ENCODE measurements around the gene SLC24A4. TPM values are rescaled to one million over a fixed set of nuclear protein-coding genes. Genes with fewer than 3 reads are reported as not detected.
A peak's percentile ranks its signal among the peaks of the same experiment; 100 is the strongest.

SLC24A4 gene
- total RNA-seq, 1 donor from 2014 or later = 0.41 TPM

GRCh38 chr14:92451755-92452154, 128.8 kb downstream of the SLC24A4 start:
- DNase-seq (ENCODE audit: low spot score in 2 of 2) (no peak), FAIRE-seq (no peak)

DNA sequence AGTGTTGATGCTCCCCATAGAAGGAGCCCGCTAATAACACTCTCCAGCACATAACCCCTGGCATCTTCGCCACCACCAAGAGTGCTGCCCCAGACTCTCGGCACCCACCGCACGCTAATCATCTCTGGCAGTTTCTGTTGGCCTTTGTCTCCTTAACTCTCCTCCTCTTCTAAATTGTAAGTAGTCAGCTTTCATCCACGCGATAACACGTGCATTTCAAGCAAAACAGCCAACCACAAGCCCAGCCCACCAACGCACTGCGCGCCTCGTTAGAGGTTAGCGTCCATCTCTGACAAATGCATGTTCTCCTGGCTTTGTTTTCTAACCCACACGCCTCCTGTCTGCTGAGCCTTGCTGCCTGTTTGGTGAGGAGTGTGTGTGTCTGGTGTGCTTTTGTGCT, 129.5 kb downstream of the SLC24A4 start:
- no peak for DNase-seq (ENCODE audit: low spot score in 2 of 2)
- no peak for FAIRE-seq

- DNase-seq (ENCODE audit: low spot score in 2 of 2) = no peak
- no peak for FAIRE-seq
Measured at GRCh38 chr14:92453691-92454090, 130.7 kb downstream of the SLC24A4 start.

DNA sequence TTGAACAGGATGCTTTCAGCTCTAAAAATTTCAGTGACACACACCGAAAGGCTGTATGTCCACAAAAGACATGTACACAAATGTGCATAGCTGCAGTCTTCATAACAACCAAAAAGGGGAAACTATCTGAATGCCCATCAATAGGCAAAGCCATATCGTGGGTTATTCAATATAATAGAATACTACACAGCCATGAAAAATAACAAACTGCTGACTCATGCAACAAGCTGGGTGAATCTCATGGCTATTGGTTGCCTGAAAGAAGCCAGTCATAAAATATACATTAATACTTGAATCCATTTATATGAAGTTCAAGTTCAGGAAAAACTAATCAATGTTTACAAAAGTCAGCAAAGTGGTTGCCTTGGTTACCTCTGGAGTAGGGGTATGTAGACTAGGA, 132.3 kb downstream of the SLC24A4 start:
- DNase-seq (ENCODE audit: low spot score in 2 of 2) (no peak), FAIRE-seq (no peak)

GRCh38 chr14:92456215-92457015, 133.4 kb downstream of the SLC24A4 start:
- DNase-seq (ENCODE audit: low spot score in 2 of 2) (peak; percentile 16 to 46), FAIRE-seq (no peak)

GRCh38 chr14:92457016-92457565, 134.1 kb downstream of the SLC24A4 start:
- FAIRE-seq = no peak
- no peak for DNase-seq (ENCODE audit: low spot score in 2 of 2)

- FAIRE-seq = no peak
- no peak for DNase-seq (ENCODE audit: low spot score in 2 of 2)
Measured at GRCh38 chr14:92458136-92459029, 135.4 kb downstream of the SLC24A4 start.

DNA sequence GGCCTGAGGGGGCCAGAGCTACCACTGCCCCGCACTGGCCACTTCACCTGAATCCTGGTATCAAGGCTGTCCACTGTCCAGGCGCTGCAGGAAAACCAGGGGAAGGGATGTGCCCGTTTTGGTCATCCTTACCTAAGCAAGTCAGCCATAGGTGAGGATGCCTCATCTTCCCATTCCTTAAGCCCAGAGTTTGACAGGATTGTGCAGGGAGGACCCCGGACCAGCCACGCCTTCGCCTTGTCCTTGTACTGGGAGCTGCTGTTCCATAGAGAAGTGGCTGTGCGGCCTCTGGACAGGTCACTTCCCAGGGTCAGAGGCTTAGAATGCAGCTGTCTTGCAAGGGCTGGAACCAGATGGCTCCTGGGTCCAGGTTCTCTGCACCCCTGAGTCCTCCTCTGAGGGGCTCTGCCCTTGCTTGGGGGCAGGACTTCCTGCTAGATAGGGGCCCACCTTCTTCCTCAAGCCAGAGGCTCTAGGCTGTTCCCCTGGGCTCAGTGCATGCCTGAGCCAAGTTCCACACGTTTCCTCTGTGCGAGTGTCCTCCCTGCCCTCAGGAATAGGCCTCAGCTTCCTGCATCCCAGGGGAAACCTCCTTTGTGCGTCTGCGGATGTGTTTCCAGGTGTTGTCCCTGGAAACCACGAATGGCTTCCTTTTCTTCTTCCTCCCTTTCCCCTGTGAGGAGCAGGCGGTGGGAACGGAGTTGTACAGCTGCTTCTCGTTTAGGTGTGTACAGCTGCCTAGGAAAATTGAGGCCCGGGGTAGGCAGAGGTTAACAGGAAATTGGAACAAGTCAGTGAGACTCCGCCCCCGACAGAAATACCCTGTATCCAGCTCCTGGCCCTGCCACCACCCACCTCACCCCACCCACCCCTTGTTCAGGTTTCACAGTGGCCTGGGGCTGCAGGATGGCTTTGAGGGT, 136.3 kb downstream of the SLC24A4 start:
- FAIRE-seq (no peak), DNase-seq (ENCODE audit: low spot score in 2 of 2) (no peak)

DNA sequence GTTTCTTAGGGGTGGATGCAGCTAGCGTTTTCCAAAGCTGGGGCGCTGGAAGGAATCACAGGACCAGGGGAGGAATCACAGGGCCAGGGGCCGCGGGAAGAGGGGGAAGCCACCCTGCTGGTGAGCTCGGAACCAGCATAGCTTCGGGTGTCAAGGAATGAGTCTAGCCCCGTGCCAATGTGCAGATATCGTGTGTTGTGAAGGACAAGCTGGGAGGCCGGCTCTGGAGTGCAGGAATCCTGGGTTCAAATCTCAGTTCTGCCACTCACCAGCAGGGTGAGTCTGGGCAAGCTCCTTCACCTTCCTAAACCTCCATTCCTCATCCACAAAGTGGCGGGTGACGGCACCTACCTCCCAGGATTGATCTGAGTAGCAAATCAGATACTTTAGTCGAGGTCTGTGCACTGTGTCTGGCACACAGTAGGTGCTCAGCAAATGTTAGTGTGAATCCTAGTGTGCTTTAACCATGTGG, 137.0 kb downstream of the SLC24A4 start:
- DNase-seq (ENCODE audit: low spot score in 2 of 2) (no peak), FAIRE-seq (no peak)

DNA sequence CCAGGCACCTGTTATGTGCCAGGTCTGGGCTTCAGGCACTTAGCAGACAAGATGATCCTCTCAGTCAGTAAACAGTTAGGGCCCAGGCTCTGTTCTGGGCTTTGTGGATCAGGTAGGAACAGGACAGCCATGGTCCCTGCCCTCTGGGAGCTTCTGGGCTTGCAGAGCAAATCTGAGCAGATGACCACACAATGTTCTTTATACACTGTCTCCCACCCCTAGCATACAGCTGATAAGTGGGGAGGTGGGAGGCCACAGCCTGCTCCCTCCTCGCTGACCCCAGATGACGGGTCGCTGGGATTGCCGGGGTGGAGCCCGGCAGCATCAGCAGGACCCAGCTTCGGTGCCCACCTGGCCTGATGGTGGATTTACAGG, 137.6 kb downstream of the SLC24A4 start:
- no peak for DNase-seq (ENCODE audit: low spot score in 2 of 2)
- FAIRE-seq = no peak

- no peak for DNase-seq (ENCODE audit: low spot score in 2 of 2)
- FAIRE-seq = no peak
Measured at GRCh38 chr14:92460916-92461579, 138.1 kb downstream of the SLC24A4 start.

DNA sequence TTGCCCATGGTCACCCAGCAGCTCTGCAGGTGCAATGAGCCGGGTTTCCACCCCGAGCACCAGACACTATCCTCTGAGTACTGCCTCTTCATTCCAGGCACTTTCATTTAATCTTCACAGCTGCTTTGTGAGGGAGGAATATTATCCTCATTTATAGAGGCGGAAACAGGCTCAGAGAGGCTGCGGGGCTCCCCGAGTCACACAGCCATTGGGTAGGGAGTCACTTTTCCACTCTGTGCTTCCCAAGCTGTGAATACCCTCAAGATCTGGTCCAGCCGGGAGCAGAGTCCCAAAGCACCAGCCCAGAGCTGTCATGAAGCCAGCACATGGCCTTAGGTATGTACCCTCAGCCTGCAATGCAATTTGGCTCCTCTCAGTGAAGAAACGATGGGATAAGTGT, 138.9 kb downstream of the SLC24A4 start:
- no peak for FAIRE-seq

GRCh38 chr14:92462568-92462967, 139.6 kb downstream of the SLC24A4 start:
- no peak for DNase-seq (ENCODE audit: low spot score in 2 of 2)
- no peak for FAIRE-seq

More for the DNA sequence above, 138.9 kb downstream of the SLC24A4 start:
- DNase-seq (ENCODE audit: low spot score in 2 of 2) = no peak

DNA sequence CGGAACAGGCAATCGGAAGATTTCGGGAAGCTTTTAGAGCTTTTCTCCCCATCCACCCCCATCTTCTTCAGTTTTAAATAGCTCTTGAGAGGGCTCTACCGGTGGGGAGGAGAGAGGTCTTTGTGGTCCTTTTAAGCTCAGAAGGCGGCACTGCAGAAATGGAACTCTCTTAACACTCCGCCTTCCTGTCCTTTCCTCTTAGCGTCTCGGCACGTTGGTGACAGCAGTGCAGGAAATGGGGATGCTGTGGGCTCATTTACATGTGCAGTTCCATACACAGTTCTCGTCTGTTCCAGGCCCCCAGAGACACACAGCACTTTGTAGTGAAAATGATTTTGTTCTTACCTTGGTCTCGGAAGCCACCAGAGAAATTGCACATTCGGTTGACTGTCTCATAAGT, 140.2 kb downstream of the SLC24A4 start:
- FAIRE-seq (no peak), DNase-seq (ENCODE audit: low spot score in 2 of 2) (no peak)

DNA sequence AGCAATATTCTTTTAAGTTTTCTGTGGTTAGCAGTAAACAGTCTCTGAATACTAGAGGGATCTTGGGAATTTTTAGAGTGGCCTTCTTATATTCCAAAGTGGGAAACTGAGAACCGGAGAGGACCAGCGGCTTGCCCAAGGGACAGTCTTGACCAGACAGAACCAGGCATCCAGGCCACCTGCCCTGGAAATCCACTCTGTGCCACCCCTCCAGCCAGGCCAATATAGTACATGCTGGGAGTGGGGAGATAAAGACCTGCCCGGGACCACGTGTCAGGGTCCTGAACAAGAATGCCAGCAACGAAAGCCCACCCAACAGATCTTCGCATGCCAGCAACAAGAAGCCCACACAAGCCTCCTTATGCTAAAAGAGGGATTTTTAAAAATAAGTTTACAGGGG, 141.2 kb downstream of the SLC24A4 start:
- FAIRE-seq (no peak), DNase-seq (ENCODE audit: low spot score in 2 of 2) (no peak)

DNA sequence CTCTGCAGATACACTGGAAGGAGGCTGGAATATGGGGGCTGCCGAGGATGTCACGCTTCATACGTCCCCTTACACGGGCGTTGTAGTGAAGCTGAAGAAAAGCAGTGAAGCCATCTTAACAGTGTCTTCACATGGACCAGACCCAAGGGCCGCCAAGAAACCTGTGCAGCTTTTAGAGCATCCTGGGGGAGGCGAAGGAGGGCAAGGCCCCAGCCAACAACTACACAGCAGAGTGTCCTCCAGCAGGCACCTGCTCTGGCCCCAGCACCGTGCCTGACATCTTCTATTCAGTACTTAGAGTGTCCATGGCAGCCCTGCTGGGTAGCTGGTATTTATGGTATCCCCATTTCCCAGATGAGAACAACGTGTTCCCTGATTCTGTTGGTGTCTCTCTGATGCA, 141.8 kb downstream of the SLC24A4 start:
- DNase-seq (ENCODE audit: low spot score in 2 of 2) = no peak
- no peak for FAIRE-seq

- no peak for DNase-seq (ENCODE audit: low spot score in 2 of 2)
- FAIRE-seq = no peak
Measured at GRCh38 chr14:92465353-92466055, 142.5 kb downstream of the SLC24A4 start.

DNA sequence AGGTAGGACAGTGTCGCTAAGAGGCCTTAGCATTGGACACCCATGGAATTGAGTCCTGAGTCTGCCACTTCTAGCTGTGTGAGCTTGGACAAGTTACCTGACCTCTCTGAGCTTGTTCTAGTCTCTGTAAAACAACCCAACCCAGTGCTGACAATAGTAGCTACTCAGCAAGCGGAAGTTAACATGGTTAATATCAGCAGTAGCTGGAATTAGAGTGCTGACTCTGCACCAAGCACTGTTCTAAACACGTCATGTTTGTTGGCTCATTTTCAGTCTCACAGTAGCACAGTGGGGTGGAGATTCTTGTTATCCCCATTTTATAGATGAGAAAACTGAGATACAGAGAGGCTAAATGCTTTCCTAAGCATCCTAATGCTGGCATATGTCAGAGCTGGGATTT, 143.1 kb downstream of the SLC24A4 start:
- FAIRE-seq (no peak), DNase-seq (ENCODE audit: low spot score in 2 of 2) (no peak)

GRCh38 chr14:92469515-92469914, 146.6 kb downstream of the SLC24A4 start:
- DNase-seq (ENCODE audit: low spot score in 2 of 2) (no peak), FAIRE-seq (no peak)
